Neural progenitor cell (in vitro differentiated cells): ENCODE measurements around the gene MYB.

Experiments
- CTCF ChIP-seq: fragments of 200-600 bp; sonication (generic); IDR thresholded peaks from 2 replicates; pipeline ENCODE4 v1.5.1; 2017; ENCODE audit warnings: antibody characterized with exemption, mild to moderate bottlenecking
- EZH2 ChIP-seq: fragments of 200-600 bp; sonication (generic); IDR thresholded peaks from 2 replicates; pipeline ENCODE4 v1.6.1; 2017; ENCODE audit warnings: antibody characterized with exemption, mild to moderate bottlenecking, moderate library complexity

GRCh38 chr6:135195522-135195921 is 14.4 kb downstream of the MYB start:
- TF ChIP-seq CTCF (no peak), EZH2 (no peak)
